ENCODE results near the gene CASP8.

DNA sequence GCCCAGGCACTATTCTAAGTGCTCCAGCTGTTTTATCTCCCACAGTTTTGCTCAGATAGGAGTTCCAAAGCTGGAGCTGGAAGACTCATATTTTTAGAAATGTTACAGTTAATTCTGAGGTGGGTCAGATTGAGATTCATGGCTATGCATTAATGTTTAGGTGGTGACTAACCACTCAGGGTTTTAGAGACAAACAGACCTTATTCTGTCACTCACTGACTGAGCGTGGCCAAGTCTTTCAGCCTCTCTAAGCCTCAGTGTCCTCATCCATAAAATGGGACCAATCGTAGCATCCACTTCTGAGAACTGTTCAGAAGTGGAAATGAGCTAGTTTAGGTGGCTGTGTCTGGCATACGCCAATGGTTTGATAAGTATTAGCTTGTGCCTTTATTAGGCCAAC, 4.3 kb upstream of the CASP8 start:
- TF ChIP-seq EZH2 (IDR thresholded peaks at IDR 0.05; ENCODE audit: low read depth, low read length, severe bottlenecking) (no peak), HDAC2 (IDR thresholded peaks at IDR 0.05; ENCODE audit: borderline replicate concordance in 1 of 2, low read depth in 2 of 2, low read length in 2 of 2) (no peak), EP300 (IDR thresholded peaks at IDR 0.05; ENCODE audit: borderline replicate concordance in 1 of 2, low read depth in 2 of 2, low read length in 2 of 2) (no peak), CHD2 (IDR thresholded peaks at IDR 0.05; ENCODE audit: low read length) (no peak)
- TF ChIP-seq, protein P1, sequence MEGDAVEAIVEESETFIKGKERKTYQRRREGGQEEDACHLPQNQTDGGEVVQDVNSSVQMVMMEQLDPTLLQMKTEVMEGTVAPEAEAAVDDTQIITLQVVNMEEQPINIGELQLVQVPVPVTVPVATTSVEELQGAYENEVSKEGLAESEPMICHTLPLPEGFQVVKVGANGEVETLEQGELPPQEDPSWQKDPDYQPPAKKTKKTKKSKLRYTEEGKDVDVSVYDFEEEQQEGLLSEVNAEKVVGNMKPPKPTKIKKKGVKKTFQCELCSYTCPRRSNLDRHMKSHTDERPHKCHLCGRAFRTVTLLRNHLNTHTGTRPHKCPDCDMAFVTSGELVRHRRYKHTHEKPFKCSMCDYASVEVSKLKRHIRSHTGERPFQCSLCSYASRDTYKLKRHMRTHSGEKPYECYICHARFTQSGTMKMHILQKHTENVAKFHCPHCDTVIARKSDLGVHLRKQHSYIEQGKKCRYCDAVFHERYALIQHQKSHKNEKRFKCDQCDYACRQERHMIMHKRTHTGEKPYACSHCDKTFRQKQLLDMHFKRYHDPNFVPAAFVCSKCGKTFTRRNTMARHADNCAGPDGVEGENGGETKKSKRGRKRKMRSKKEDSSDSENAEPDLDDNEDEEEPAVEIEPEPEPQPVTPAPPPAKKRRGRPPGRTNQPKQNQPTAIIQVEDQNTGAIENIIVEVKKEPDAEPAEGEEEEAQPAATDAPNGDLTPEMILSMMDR (IDR thresholded peaks at IDR 0.05; ENCODE audit: control extremely low read depth in 1 of 3, insufficient read depth in 1 of 3, low read depth in 1 of 3, low read length in 3 of 3) = no peak
